ENCODE data around the gene TTC7B. TPM values are rescaled to one million over a fixed set of nuclear protein-coding genes. Genes with fewer than 3 reads are reported as not detected.

Gene TTC7B
- total RNA-seq, 1 donor from 2014 or later, result 20.6 TPM

DNA sequence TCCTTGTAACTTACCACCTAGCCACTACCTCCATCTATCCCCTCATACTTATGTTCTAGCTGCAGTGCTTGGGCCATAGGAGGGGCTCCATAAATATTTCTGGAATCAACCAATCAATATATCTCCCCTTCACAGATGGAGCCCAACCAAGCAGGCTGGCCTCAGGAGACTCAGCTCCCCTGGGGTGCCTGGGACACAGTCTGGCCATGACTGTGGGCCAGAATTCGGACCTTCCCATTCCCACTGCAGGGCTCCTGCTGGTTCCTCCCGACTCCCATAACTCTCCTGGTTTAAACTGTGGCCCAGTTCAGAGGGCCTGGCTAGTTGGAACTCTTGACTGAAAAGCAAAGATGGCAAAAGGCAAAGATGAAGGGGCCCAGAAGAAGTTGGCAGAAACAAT is 13.0 kb downstream of the TTC7B start:
- Histone ChIP-seq H3K27me3 (no peaks in the 10 kb centered on the region), H3K9ac (no peak overlapping the region), H3K36me3 (no peaks in the 10 kb centered on the region), H3K79me2 (ENCODE audit: low read depth) (no peaks in the 10 kb centered on the region), H3F3A (ENCODE audit: low read depth) (no peaks in the 10 kb centered on the region), H2AFZ (replicated peaks) (no peak overlapping the region), H3K4me2 (no peak overlapping the region), H4K20me1 (ENCODE audit: low read depth) (no peaks in the 10 kb centered on the region), H3K27ac (no peak overlapping the region), H3K4me1 (no peaks in the 10 kb centered on the region), H3K9me3 (ENCODE audit: low read depth) (no peaks in the 10 kb centered on the region), H3K4me3 (no peak overlapping the region)
- H3K27me3 Mint-ChIP-seq (ENCODE audit: insufficient read depth, low read depth), result peaks cover 10% of the 10 kb centered on the region
- H3K36me3 Mint-ChIP-seq, result peaks cover 2% of the 10 kb centered on the region
- H3K27ac Mint-ChIP-seq, result no peak overlapping the region
- no peak for DNase-seq (ENCODE audit: low spot score)
- H3K9me3 Mint-ChIP-seq, result no peaks in the 10 kb centered on the region
- H3K4me1 Mint-ChIP-seq, result peaks cover 29% of the 10 kb centered on the region
- TF ChIP-seq, protein P1, sequence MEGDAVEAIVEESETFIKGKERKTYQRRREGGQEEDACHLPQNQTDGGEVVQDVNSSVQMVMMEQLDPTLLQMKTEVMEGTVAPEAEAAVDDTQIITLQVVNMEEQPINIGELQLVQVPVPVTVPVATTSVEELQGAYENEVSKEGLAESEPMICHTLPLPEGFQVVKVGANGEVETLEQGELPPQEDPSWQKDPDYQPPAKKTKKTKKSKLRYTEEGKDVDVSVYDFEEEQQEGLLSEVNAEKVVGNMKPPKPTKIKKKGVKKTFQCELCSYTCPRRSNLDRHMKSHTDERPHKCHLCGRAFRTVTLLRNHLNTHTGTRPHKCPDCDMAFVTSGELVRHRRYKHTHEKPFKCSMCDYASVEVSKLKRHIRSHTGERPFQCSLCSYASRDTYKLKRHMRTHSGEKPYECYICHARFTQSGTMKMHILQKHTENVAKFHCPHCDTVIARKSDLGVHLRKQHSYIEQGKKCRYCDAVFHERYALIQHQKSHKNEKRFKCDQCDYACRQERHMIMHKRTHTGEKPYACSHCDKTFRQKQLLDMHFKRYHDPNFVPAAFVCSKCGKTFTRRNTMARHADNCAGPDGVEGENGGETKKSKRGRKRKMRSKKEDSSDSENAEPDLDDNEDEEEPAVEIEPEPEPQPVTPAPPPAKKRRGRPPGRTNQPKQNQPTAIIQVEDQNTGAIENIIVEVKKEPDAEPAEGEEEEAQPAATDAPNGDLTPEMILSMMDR (IDR thresholded peaks at IDR 0.05), result no peak
- no peak for TF ChIP-seq EZH2phosphoT487 (IDR thresholded peaks at IDR 0.05)
- no peak overlapping the region for H3K4me3 Mint-ChIP-seq

DNA sequence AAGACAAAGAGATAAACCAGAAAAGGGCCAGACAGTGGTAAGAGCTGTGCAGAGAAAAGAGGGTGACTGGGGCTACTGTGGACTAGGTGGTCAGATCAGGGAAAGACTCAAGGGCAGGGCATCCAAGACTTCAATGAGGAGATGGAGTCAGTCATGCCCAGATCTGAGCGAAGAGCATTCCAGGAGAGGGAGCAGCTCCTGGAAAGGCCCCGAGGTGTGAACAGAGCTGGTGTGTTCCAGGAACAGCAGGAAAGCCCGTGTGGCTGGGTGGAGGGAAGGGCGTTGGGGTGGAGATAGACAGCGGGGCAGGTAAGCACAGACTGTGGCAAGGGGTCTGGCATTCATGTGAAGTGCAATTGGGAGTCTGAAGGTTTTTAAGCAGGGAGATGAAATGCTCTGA is 16.8 kb downstream of the TTC7B start:
- Histone ChIP-seq H3K4me2 (no peak overlapping the region), H3K36me3 (no peaks in the 10 kb centered on the region), H3K9me3 (ENCODE audit: low read depth) (no peaks in the 10 kb centered on the region), H3K4me3 (no peak overlapping the region), H3F3A (ENCODE audit: low read depth) (no peaks in the 10 kb centered on the region), H3K4me1 (no peaks in the 10 kb centered on the region), H3K27ac (no peak overlapping the region), H2AFZ (replicated peaks) (no peak overlapping the region), H3K9ac (no peak overlapping the region), H4K20me1 (ENCODE audit: low read depth) (no peaks in the 10 kb centered on the region), H3K79me2 (ENCODE audit: low read depth) (no peaks in the 10 kb centered on the region), H3K27me3 (no peaks in the 10 kb centered on the region)
- TF ChIP-seq EZH2phosphoT487 (IDR thresholded peaks at IDR 0.05), result no peak
- peaks cover 4% of the 10 kb centered on the region for H3K27me3 Mint-ChIP-seq (ENCODE audit: insufficient read depth, low read depth)
- H3K4me3 Mint-ChIP-seq, result no peak overlapping the region
- H3K9me3 Mint-ChIP-seq, result peaks cover 3% of the 10 kb centered on the region
- H3K36me3 Mint-ChIP-seq, result peaks cover 4% of the 10 kb centered on the region
- peaks cover 27% of the 10 kb centered on the region for H3K4me1 Mint-ChIP-seq
- H3K27ac Mint-ChIP-seq, result no peak overlapping the region
- no peak for DNase-seq (ENCODE audit: low spot score)

DNA sequence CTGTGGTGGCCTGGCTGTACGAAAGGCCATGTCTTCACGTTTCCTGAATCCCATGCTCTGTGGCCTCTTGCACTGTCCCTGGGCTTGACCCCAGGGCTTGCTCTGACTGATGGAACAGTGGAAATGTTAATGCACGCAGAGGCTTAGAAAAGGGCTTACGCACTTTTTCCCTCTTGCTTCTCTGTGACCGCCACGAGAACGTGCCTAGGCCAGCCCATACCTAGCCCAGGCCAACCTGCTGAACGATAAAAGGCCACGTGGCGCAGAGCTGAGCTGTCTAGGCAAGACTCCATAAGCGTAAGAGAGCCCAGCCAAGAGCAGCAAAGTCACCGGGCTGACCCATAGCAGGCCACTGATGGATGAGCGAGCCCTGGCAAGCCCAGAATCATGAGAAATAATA is 18.3 kb downstream of the TTC7B start:
- Mint-ChIP-seq H3K27me3 (ENCODE audit: insufficient read depth, low read depth) (peaks cover 4% of the 10 kb centered on the region), H3K9me3 (peaks cover 3% of the 10 kb centered on the region), H3K27ac (no peak overlapping the region), H3K4me3 (no peak overlapping the region), H3K36me3 (peaks cover 4% of the 10 kb centered on the region), H3K4me1 (peaks cover 18% of the 10 kb centered on the region)
- Histone ChIP-seq H3K36me3 (no peaks in the 10 kb centered on the region), H3K27ac (no peak overlapping the region), H3K79me2 (ENCODE audit: low read depth) (no peaks in the 10 kb centered on the region), H3F3A (ENCODE audit: low read depth) (no peaks in the 10 kb centered on the region), H3K4me1 (no peaks in the 10 kb centered on the region), H3K4me3 (no peak overlapping the region), H3K9me3 (ENCODE audit: low read depth) (no peaks in the 10 kb centered on the region), H3K27me3 (no peaks in the 10 kb centered on the region), H4K20me1 (ENCODE audit: low read depth) (no peaks in the 10 kb centered on the region), H3K4me2 (no peak overlapping the region), H2AFZ (replicated peaks) (no peak overlapping the region), H3K9ac (no peak overlapping the region)
- TF ChIP-seq, protein P1 (IDR thresholded peaks at IDR 0.05), result no peak
- no peak for TF ChIP-seq EZH2phosphoT487 (IDR thresholded peaks at IDR 0.05)
- TF ChIP-seq EZH2 (IDR thresholded peaks at IDR 0.05), result no peak
- no peak for DNase-seq (ENCODE audit: low spot score)

DNA sequence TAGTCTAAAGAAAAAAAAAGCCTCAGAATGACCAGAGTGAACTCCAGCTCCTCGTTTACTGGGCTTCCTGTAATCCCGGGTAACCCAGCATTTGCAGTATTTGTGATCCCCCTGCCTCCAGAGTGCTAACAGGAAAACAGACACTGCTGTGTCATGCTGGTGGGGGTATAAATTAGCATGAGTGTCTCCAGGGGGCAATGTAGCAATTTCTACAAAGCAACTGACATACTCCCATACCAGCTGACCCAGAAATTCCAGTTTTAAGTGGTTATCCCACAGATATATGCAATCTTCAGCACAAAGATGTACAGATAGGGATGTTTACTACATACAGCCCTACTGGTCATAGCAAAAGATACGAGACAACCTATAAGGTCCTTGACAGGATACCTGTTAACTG is 18.8 kb downstream of the TTC7B start:
- Histone ChIP-seq H3K4me2 (no peak overlapping the region), H3K79me2 (ENCODE audit: low read depth) (no peaks in the 10 kb centered on the region), H3K36me3 (no peaks in the 10 kb centered on the region), H2AFZ (replicated peaks) (no peak overlapping the region), H4K20me1 (ENCODE audit: low read depth) (no peaks in the 10 kb centered on the region), H3K9ac (no peak overlapping the region), H3K27ac (no peak overlapping the region), H3K4me1 (no peaks in the 10 kb centered on the region), H3F3A (ENCODE audit: low read depth) (no peaks in the 10 kb centered on the region), H3K27me3 (no peaks in the 10 kb centered on the region), H3K9me3 (ENCODE audit: low read depth) (no peaks in the 10 kb centered on the region), H3K4me3 (no peak overlapping the region)
- H3K27ac Mint-ChIP-seq, result no peak overlapping the region
- peaks cover 18% of the 10 kb centered on the region for H3K4me1 Mint-ChIP-seq
- H3K27me3 Mint-ChIP-seq (ENCODE audit: insufficient read depth, low read depth), result peaks cover 4% of the 10 kb centered on the region
- no peak for TF ChIP-seq EZH2phosphoT487 (IDR thresholded peaks at IDR 0.05)
- TF ChIP-seq, protein P1 (IDR thresholded peaks at IDR 0.05), result no peak
- no peak for TF ChIP-seq EZH2 (IDR thresholded peaks at IDR 0.05)
- H3K36me3 Mint-ChIP-seq, result peaks cover 4% of the 10 kb centered on the region
- no peak overlapping the region for H3K4me3 Mint-ChIP-seq
- peaks cover 3% of the 10 kb centered on the region for H3K9me3 Mint-ChIP-seq
- DNase-seq (ENCODE audit: low spot score), result no peak

All from neural progenitor cell (in vitro differentiated cells).